HEK293 (cell line): Measurements from ENCODE around the gene DDRGK1.
A peak's percentile ranks its signal among the peaks of the same experiment; 100 is the strongest.

Experiments used
- CTCF ChIA-PET: fragments of 350-600 bp; formaldehyde crosslinking; extraction: SDS; loops from one replicate; lab custom pipeline; 2021; ENCODE audit warnings: antibody characterized with exemption; lab: Yijun Ruan, JAX
- POLR2A ChIA-PET: fragments of 300-600 bp; formaldehyde crosslinking; extraction: SDS; loops from one replicate; lab custom pipeline; 2020; ENCODE audit warnings: antibody characterized with exemption, inconsistent platforms; lab: Yijun Ruan, JAX
- H3K27ac ChIP-seq: fragments of 200-500 bp; sonication (Bioruptor generic); 2 replicates; pipeline ENCODE4 v1.5.1; 2014; ENCODE audit warnings: low read depth, low read length, control low read depth, inconsistent platforms; ENCODE audit errors: extremely low read depth
- H3K36me3 ChIP-seq, 2 experiments: fragments of 200-500 bp in 1 of 2; sonication (Bioruptor generic) in 1 of 2; 1 replicate in 1 of 2; 2 replicates in 1 of 2; pipeline ENCODE4 v1.5.1; 2014 to 2017; ENCODE audit warnings: inconsistent platforms in 2 of 2, low read length in 2 of 2; ENCODE audit not compliant: control insufficient read depth in 2 of 2, insufficient read depth in 1 of 2
- H3K4me1 ChIP-seq: fragments of 200-500 bp; sonication (Bioruptor generic); 2 replicates; pipeline ENCODE4 v1.5.1; 2014; ENCODE audit warnings: mild to moderate bottlenecking, low read length, inconsistent platforms; ENCODE audit not compliant: control insufficient read depth, insufficient read depth
- H3K4me3 ChIP-seq: 2 replicates; pipeline ENCODE4 v1.5.1; 2011; ENCODE audit warnings: low read depth, mild to moderate bottlenecking, control low read depth, low read length, moderate library complexity
- H3K9me3 ChIP-seq: fragments of 200-500 bp; sonication (Bioruptor generic); 2 replicates; pipeline ENCODE4 v1.5.1; 2014; ENCODE audit warnings: low read depth, low read length, inconsistent platforms; ENCODE audit not compliant: control insufficient read depth, insufficient read depth
- HOXA7 ChIP-seq: sonication (generic); formaldehyde crosslinking; IDR thresholded peaks from 2 replicates; pipeline ENCODE4 v1.8.1; 2022; ENCODE audit warnings: missing genetic modification reagents, borderline replicate concordance
- PBX3 ChIP-seq: sonication (generic); formaldehyde crosslinking; IDR thresholded peaks from 2 replicates; pipeline ENCODE4 v1.8.1; 2022; ENCODE audit warnings: mild to moderate bottlenecking, moderate library complexity, missing genetic modification reagents
- YY1 ChIP-seq: fragments of 450-650 bp; formaldehyde crosslinking; IDR thresholded peaks from 2 replicates; pipeline ENCODE4 v1.5.1; 2018; ENCODE audit warnings: missing biosample characterization, missing genetic modification characterization
- ZBTB1 ChIP-seq: fragments of 450-650 bp; formaldehyde crosslinking; IDR thresholded peaks from 2 replicates; pipeline ENCODE4 v1.5.1; 2016; ENCODE audit warnings: missing biosample characterization, missing genetic modification characterization
- ZFP3 ChIP-seq: fragments of 450-650 bp; formaldehyde crosslinking; IDR thresholded peaks from 2 replicates; pipeline ENCODE4 v1.5.1; 2016; ENCODE audit warnings: low read depth, missing biosample characterization, missing genetic modification characterization
- ZNF155 ChIP-seq: fragments of 450-650 bp; formaldehyde crosslinking; IDR thresholded peaks from 2 replicates; pipeline ENCODE4 v1.5.1; 2016; ENCODE audit warnings: missing biosample characterization, missing genetic modification characterization
- ZNF16 ChIP-seq: fragments of 450-650 bp; formaldehyde crosslinking; IDR thresholded peaks from 2 replicates; pipeline ENCODE4 v1.5.1; 2016; ENCODE audit warnings: low read depth, missing biosample characterization, missing genetic modification characterization
- ZNF174 ChIP-seq: fragments of 450-650 bp; formaldehyde crosslinking; IDR thresholded peaks from 2 replicates; pipeline ENCODE4 v1.5.0; 2017; ENCODE audit warnings: missing biosample characterization, mild to moderate bottlenecking, missing genetic modification characterization
- ZNF223 ChIP-seq: fragments of 450-650 bp; formaldehyde crosslinking; IDR thresholded peaks from 2 replicates; pipeline ENCODE4 v1.5.1; 2016; ENCODE audit warnings: missing biosample characterization, missing genetic modification characterization
- ZNF248 ChIP-seq: fragments of 450-650 bp; formaldehyde crosslinking; IDR thresholded peaks from 2 replicates; pipeline ENCODE4 v1.5.1; 2017; ENCODE audit warnings: missing biosample characterization, missing genetic modification characterization
- ZNF394 ChIP-seq: fragments of 450-650 bp; formaldehyde crosslinking; IDR thresholded peaks from 2 replicates; pipeline ENCODE4 v1.5.1; 2016; ENCODE audit warnings: missing biosample characterization, missing genetic modification characterization, mild to moderate bottlenecking, moderate library complexity, borderline replicate concordance
- ZNF449 ChIP-seq: fragments of 450-650 bp; formaldehyde crosslinking; IDR thresholded peaks from 2 replicates; pipeline ENCODE4 v1.5.1; 2017; ENCODE audit warnings: missing biosample characterization, mild to moderate bottlenecking, missing genetic modification characterization, moderate library complexity
- ZNF510 ChIP-seq: fragments of 450-650 bp; formaldehyde crosslinking; IDR thresholded peaks from 2 replicates; pipeline ENCODE4 v1.5.1; 2018; ENCODE audit warnings: mild to moderate bottlenecking, missing genetic modification characterization, missing biosample characterization; ENCODE audit not compliant: insufficient replicate concordance
- ZNF707 ChIP-seq: fragments of 450-650 bp; formaldehyde crosslinking; IDR thresholded peaks from 2 replicates; pipeline ENCODE4 v1.5.1; 2016; ENCODE audit warnings: missing biosample characterization, missing genetic modification characterization
- ZNF776 ChIP-seq: fragments of 450-650 bp; formaldehyde crosslinking; IDR thresholded peaks from 2 replicates; pipeline ENCODE4 v1.5.0; 2017; ENCODE audit warnings: missing biosample characterization, missing genetic modification characterization, borderline replicate concordance
- ZNF792 ChIP-seq: fragments of 450-650 bp; formaldehyde crosslinking; IDR thresholded peaks from 2 replicates; pipeline ENCODE4 v1.5.1; 2016; ENCODE audit warnings: missing biosample characterization, missing genetic modification characterization
- ZSCAN4 ChIP-seq: fragments of 450-650 bp; formaldehyde crosslinking; IDR thresholded peaks from 2 replicates; pipeline ENCODE4 v1.5.1; 2017; ENCODE audit warnings: missing biosample characterization, missing genetic modification characterization
- ZSCAN5A ChIP-seq: fragments of 450-650 bp; formaldehyde crosslinking; IDR thresholded peaks from 2 replicates; pipeline ENCODE4 v1.5.1; 2016; ENCODE audit warnings: missing biosample characterization, missing genetic modification characterization

DDRGK1 gene

GRCh38 chr20:3157817-3158216 is 46.7 kb downstream of the DDRGK1 start:
- peaks cover 30 to 36% of the 10 kb centered on the region in 2 experiments; a peak in 2 of 3 replicates for H3K36me3 ChIP-seq
- TF ChIP-seq PBX3 (CRISPR knock-in tag) (no peak), ZSCAN5A (tag by site-specific recombination) (no peak), ZNF155 (no peak), ZNF510 (no peak), ZNF707 (tag by site-specific recombination) (no peak), ZNF449 (tag by site-specific recombination) (no peak), ZNF248 (no peak), HOXA7 (CRISPR knock-in tag) (no peak), ZNF776 (tag by site-specific recombination) (no peak), ZNF792 (tag by site-specific recombination) (no peak), ZNF223 (tag by site-specific recombination) (no peak), ZSCAN4 (tag by site-specific recombination) (no peak), ZFP3 (tag by site-specific recombination) (no peak), ZNF174 (tag by site-specific recombination) (no peak), ZBTB1 (no peak), YY1 (no peak), ZNF16 (tag by site-specific recombination) (no peak)
- no peak overlapping the region for H3K4me3 ChIP-seq
- H3K27ac ChIP-seq = 0 out of 2 replicates have a peak overlapping the region, but pooled peaks have one; percentile 28
- ChIA-PET POLR2A (no interaction called here), CTCF (interaction anchor here (0.6 to 1.1 kb wide), 3 partner anchors 9 to 1082 kb away, joined by 3 read pairs; no protein-coding TSS in a partner anchor)
- no peaks in the 10 kb centered on the region for H3K9me3 ChIP-seq
- H3K4me1 ChIP-seq = peaks cover 11% of the 10 kb centered on the region

DNA sequence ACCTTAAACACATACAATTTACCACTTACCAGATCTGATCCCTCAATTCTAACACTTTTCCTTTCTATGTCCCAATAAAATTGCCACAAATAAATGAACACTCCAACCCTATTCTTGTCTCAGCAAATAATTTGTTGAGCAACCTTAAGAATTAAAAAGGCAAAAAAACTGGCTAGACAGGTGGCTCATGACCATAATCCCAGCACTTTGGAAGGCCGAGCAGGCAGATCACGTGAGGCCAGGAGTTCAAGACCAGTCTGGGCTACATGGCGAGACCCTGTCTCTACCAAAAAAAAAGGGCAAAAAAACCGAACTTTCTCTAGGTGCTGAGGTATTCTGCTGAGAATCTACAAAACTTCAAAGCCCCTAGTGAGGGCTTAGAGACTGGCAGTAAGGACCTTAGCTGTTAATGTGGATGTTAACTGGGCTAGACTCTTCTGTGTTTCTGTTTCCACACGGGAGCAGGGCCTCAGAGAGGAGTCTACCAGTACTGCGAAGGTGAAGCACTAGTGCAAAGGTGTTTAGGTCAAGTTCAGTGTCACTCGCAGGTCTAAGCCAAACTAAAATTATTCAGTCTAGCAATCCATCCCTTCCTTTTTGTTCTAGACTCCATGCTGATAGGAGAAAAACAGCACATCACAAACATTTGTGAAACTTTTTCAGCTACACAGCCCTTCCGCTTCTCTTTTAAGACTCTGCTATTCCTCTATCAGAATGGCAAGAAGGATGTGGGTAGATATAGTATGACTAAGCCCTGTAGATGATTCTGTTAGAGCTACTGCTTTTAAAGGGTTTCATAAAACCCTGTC is 47.5 kb downstream of the DDRGK1 start:
- ChIA-PET CTCF (interaction anchor here (0.6 to 2.1 kb wide), 3 partner anchors 93 to 1081 kb away, joined by 3 to 6 read pairs (median 3); no protein-coding TSS in a partner anchor), POLR2A (no interaction called here)
- H3K4me3 ChIP-seq = no peak overlapping the region
- 0 out of 2 replicates have a peak overlapping the region, but pooled peaks have one; percentile 28 for H3K27ac ChIP-seq
- peaks cover 11% of the 10 kb centered on the region for H3K4me1 ChIP-seq
- no peaks in the 10 kb centered on the region for H3K9me3 ChIP-seq
- TF ChIP-seq ZNF16 (tag by site-specific recombination) (no peak), ZNF394 (tag by site-specific recombination) (peak; percentile 20; the same call in 1 of the 2 replicates)
- H3K36me3 ChIP-seq = peaks cover 38 to 42% of the 10 kb centered on the region in 2 experiments; a peak in 2 of 3 replicates
